WERI-Rb-1 (cell line): Measurements from ENCODE around the gene ZGPAT.
A peak's percentile ranks its signal among the peaks of the same experiment; 100 is the strongest.

ENCODE experiments used
- DNase-seq: peaks from one replicate; pipeline ENCODE4 v3.0.0-alpha.2; 2020
- H3K27ac ChIP-seq: fragments of 250-450 bp; sonication (Bioruptor Pico); 2 replicates; pipeline ENCODE4 v1.5.1; 2020; ENCODE audit warnings: mild to moderate bottlenecking, moderate library complexity
- H3K27me3 ChIP-seq: fragments of 250-450 bp; sonication (Bioruptor Pico); 2 replicates; pipeline ENCODE4 v1.5.1; 2021; ENCODE audit warnings: mild to moderate bottlenecking, low read depth, moderate library complexity; ENCODE audit not compliant: insufficient read depth, severe bottlenecking
- H3K36me3 ChIP-seq: fragments of 250-450 bp; sonication (Bioruptor Pico); 2 replicates; pipeline ENCODE4 v1.5.1; 2020; ENCODE audit warnings: mild to moderate bottlenecking, moderate library complexity
- H3K4me3 ChIP-seq: 2 replicates; pipeline ENCODE4 v1.5.1; 2011; ENCODE audit warnings: low read depth, mild to moderate bottlenecking, control low read depth, low read length
- H3K9me3 ChIP-seq: fragments of 250-450 bp; sonication (Bioruptor Pico); 2 replicates; pipeline ENCODE4 v1.5.1; 2021; ENCODE audit warnings: mild to moderate bottlenecking, moderate library complexity; ENCODE audit not compliant: severe bottlenecking
- CTCF ChIP-seq: IDR thresholded peaks from 2 replicates; pipeline ENCODE4 v1.5.1; 2011; ENCODE audit warnings: low read depth, mild to moderate bottlenecking, control low read depth, inconsistent platforms, low read length

Gene ZGPAT

GRCh38 chr20:63750807-63751470 is 43.1 kb downstream of the ZGPAT start:
- H3K27me3 ChIP-seq, result no peaks in the 10 kb centered on the region
- no peaks in the 10 kb centered on the region for H3K36me3 ChIP-seq
- H3K9me3 ChIP-seq, result no peaks in the 10 kb centered on the region
- peak overlapping the region; percentile 52 for H3K27ac ChIP-seq
- H3K4me3 ChIP-seq, result no peak overlapping the region
- no peak for DNase-seq
- no peak for TF ChIP-seq CTCF

GRCh38 chr20:63751471-63752271 is 43.8 kb downstream of the ZGPAT start:
- no peak for TF ChIP-seq CTCF
- H3K27me3 ChIP-seq, result no peaks in the 10 kb centered on the region
- no peak overlapping the region for H3K4me3 ChIP-seq
- DNase-seq, result no peak
- H3K27ac ChIP-seq, result peak overlapping the region; percentile 52
- H3K9me3 ChIP-seq, result no peaks in the 10 kb centered on the region
- H3K36me3 ChIP-seq, result no peaks in the 10 kb centered on the region

- DNase-seq, result no peak
- TF ChIP-seq CTCF, result no peak
- Histone ChIP-seq H3K27ac (no peak overlapping the region), H3K4me3 (no peak overlapping the region), H3K27me3 (no peaks in the 10 kb centered on the region), H3K9me3 (no peaks in the 10 kb centered on the region), H3K36me3 (no peaks in the 10 kb centered on the region)
Observed at GRCh38 chr20:63752411-63753101, 44.7 kb downstream of the ZGPAT start.

GRCh38 chr20:63753381-63753780 is 45.5 kb downstream of the ZGPAT start:
- Histone ChIP-seq H3K4me3 (no peak overlapping the region), H3K36me3 (no peaks in the 10 kb centered on the region), H3K9me3 (no peaks in the 10 kb centered on the region), H3K27me3 (no peaks in the 10 kb centered on the region), H3K27ac (no peak overlapping the region)
- DNase-seq, result no peak
- no peak for TF ChIP-seq CTCF

- Histone ChIP-seq H3K9me3 (no peaks in the 10 kb centered on the region), H3K36me3 (no peaks in the 10 kb centered on the region), H3K4me3 (no peak overlapping the region), H3K27ac (no peak overlapping the region), H3K27me3 (no peaks in the 10 kb centered on the region)
- DNase-seq, result no peak
- no peak for TF ChIP-seq CTCF
Observed at GRCh38 chr20:63754008-63754407, 46.2 kb downstream of the ZGPAT start.
